NCI-H748 (cell line): ENCODE data around the gene TRIM14.
"Not testable (repeated sequence)": the region's sequence is repeated elsewhere in the genome, so short reads cannot be mapped to it uniquely, and the experiment has no call there.

ENCODE experiments used
- DNase-seq: peaks from one replicate; lab custom pipeline; 2025; ENCODE audit not compliant: unreplicated experiment; lab: John Stamatoyannopoulos, UW

The TRIM14 gene

GRCh38 chr9:98142925-98143481 is 24.0 kb upstream of the TRIM14 start:
- DNase-seq, result no peak

DNA sequence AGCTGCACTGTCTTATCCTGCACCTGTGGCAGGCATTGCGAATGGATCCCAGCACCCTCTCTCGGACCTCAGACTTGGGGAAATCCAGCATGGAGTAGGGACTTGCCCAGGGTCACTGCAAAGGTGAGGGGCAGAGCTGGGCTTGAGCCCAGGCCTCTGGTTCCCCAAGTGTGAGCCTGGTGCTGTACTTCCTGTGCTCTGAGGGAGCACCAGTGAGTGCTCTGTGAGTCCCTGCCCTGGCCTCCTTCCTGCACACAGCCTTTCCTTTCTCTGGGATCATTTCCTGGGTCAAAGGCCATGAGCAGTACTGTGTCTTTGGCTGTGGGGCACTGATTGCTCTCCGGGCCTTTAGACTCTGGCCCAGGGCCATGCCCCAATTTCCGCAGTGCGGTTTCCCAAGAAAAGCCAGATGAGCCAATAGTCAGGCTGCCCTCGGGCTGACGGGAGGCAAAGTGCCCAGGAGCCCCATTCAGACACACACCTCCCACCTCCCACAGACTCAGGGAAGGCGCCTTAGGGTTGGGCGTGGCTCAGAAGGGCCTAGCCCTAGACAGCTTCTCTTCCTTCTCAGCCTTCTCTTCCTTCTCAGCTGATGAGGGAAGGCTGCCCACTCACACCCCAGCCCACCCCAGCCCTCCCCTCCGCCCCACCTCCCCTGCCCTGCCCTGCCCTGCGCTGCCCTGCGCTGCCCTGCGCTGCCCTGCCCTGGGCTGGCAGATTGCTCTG is 23.3 kb upstream of the TRIM14 start:
- no peak for DNase-seq

GRCh38 chr9:98140503-98140902 is 21.5 kb upstream of the TRIM14 start:
- DNase-seq, result no peak

DNA sequence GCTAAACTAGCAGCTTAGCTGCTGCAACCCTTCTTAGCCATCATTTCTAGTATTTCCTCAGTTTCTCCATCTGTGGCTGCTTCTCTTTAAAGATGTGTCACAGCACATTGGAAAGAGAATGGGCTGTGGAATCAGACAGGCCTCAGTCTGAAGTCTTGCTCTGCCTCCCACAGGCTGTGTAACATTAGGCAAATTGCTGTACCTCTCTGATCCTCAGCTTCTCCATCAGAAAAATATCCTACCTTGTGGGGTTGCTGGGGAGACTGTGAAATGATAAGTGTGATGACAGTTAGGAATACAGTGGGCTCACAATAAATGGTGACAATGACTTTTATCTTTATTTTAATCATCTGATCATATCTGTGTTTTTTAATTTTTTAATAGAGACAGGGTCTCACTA is 17.5 kb upstream of the TRIM14 start:
- DNase-seq, result no peak

DNA sequence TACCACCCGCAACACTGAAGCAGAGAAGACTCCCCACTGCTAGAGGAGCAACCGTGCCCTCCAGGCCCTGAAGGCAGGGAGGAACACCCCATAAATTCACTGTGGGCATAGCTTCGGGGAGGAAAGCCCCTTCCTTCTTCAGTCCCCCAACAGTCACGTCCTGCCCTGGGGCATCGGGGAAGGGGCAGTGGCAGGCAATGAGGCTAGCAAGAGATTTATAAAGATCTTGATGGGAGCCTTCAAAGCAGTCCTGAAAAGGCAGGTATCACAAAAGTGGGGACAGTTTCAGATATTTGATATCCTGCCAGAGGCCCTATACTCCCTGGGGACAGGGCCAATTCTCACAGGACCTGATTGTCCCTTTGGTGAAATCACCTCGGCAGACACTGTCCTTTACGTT is 16.9 kb upstream of the TRIM14 start:
- DNase-seq, result no peak

DNA sequence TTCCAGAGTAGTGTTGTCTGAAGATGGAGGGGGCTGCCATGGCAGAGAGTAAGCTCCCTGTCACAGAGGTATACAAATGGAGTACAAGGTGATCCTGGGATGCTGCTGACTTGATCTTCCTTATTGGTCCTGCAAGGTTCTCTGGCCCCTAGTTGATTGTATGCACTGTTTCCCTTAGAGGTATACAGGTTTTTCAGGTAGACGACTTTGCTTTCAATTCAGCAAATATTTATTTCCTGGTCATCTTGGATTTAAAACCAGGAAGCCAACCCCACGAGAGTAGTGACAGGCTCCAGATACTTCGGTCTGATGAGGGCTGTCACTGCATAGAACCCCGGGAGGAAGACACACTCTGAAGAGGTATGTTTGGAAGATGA is 16.5 kb upstream of the TRIM14 start:
- DNase-seq, result no peak

DNA sequence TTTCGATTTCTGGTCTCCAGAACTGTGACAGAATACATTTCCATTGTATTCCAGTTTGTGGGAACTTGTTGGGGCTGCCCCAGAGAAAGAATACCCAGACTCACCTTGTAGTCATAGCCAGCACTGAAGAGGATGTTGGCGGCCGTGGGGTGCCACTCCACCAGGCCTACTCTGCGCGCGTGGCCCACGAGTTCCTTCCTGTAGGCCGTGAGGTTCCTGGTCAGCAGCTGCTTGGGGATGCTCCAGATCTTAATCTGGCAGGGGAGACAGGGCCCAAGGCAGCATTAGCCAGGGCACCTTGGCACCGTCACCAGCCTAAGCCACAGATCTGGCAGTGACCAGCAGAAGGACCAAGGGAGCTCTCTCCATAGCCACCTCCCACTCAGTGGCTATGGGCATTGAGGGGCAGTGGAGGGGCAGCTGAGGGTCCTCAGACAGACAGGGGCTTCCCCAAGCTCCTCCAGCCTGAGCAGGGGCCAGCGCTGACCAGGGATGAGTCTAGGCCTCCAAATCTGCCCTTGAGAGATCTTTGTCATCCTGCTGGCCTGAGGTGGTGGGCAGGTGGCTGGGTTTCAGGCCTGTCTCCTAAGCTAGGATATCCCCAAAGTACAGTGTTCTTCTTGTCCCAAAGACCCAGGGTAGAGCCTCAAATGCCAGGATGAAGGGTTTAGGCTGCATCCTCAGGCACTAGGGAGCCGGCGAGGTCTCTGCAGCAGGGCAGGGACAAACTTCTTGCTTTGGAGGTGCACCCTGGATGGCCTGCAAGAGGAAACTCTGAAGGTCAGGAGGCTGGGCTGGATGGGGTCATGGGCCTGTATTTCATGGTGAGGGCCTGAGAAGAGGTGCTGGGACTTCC is 15.9 kb upstream of the TRIM14 start:
- DNase-seq, result no peak

- peak; percentile 93 for DNase-seq
Measured at GRCh38 chr9:98132806-98133631, 14.0 kb upstream of the TRIM14 start.

GRCh38 chr9:98132158-98132557 is 13.1 kb upstream of the TRIM14 start:
- DNase-seq, result no peak

DNA sequence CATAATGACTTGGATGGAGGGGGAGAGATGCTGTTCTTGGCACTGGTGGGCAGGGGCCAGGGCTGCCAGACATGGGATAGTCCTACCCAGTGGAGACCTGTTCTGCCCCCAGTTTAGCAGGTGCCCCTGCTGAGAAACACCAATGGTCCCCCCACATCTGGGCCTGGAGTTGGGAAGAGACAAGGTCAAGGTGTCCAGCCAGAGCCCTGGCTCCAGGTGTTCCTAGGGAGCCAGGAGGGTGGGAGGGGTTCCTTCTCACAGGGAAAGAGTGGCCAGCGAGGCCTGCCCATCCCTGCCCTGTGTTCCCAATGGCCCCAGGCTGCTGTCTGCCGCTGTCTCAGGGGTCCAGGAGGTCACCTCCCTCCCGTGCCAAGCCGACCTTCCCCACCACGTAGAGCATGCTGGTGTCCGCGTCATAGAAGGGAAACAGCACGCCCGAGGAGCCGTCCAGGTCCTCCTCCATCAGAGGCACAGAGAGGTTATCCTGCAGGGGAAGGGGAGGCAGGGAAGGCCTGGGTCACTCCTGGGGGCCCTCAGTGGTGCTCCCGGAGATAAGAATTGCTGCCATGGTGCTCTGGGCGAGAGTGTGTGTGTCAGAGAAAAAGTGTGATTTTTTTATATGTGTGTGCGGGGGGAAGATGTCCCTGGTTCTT is 11.7 kb upstream of the TRIM14 start:
- DNase-seq, result no peak

GRCh38 chr9:98130060-98130459 is 11.0 kb upstream of the TRIM14 start:
- not testable (repeated sequence) for DNase-seq

- DNase-seq, result no peak
Measured at GRCh38 chr9:98129451-98129881, 10.4 kb upstream of the TRIM14 start.

GRCh38 chr9:98128316-98128715 is 9.3 kb upstream of the TRIM14 start:
- DNase-seq, result no peak

- no peak for DNase-seq
Measured at GRCh38 chr9:98127226-98127625, 8.2 kb upstream of the TRIM14 start.

GRCh38 chr9:98124637-98125426 is 5.8 kb upstream of the TRIM14 start:
- no peak for DNase-seq

DNA sequence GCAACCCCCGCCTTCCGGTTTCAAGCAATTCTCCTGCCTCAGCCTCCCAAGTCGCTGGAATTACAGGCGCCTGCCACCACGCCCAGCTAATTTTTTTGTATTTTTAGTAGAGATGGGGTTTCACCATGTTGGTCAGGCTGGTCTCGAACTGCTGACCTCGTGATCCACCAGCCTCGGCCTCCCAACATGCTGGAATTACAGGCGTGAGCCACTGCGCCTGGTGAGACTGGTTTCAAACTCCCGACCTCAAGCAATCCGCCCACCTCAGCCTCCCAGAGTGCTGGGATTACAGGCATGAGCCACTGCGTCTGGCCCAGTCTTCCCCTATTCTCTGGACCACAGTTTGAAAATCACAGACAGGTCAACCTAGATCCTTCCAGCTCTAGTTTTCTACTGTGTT is 5.1 kb upstream of the TRIM14 start:
- DNase-seq, result not testable (repeated sequence)

GRCh38 chr9:98121058-98121457 is 2.0 kb upstream of the TRIM14 start:
- no peak for DNase-seq

DNA sequence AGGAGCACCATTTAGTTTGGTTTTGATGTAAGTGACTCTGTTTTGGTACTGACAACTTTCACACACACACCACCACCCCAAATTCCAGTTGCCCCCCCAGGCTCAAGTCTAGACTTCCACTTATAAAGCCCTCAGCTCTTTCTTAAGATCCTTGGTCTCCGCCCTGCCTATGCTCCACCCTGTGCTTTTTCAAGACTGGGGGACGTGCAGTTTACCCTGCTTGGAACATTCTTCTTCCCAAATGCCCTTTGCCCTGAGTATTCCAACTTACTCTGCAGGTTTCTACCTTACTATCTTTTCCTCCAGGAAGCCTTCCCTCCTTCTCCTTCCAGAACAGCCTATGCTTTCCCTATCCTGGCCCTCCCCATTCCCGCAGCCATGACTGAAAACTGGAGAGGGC is 1.5 kb upstream of the TRIM14 start:
- DNase-seq, result no peak

- no peak for DNase-seq
Measured at GRCh38 chr9:98117984-98118639, 910 bp downstream of the TRIM14 start.
